ENCODE measurements around the gene COBLL1.

Gene COBLL1

GRCh38 chr2:164739966-164740365, 101.7 kb downstream of the COBLL1 start:
- Histone ChIP-seq H3K4me1 (ENCODE audit: control insufficient read depth in 1 of 2, insufficient read depth in 1 of 2, low read depth in 1 of 2, low read length in 1 of 2) (no peaks in the 10 kb centered on the region), H3K27ac (no peak overlapping the region), H3K36me3 (no peaks in the 10 kb centered on the region), H3K9me3 (no peaks in the 10 kb centered on the region), H3K27me3 (no peaks in the 10 kb centered on the region), H3K4me3 (ENCODE audit: low read depth in 1 of 2, low read length in 1 of 2) (no peak overlapping the region)
- TF ChIP-seq CTCF (IDR thresholded peaks at IDR 0.05), result no peak

DNA sequence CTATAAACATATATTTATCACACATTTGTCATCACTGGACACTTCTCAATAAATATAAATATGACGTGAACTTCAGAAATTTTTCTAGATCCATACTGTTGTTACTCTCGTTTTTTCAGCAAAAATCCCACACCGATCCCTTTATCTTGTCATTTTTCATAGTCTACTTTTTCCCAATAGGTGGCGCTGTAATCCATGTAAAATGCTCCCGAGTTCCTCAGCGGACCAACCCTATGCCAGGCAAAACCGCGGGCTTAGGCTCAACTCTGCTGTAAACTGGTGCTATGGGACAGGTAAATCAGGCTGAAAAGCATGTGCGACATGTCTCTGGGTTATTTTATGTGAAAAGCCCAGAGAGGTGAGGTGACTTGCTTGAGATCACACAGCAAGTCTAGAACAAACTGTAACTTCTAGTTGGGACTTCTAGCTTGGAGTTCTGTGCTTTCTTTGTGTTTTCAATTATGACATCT, 104.0 kb downstream of the COBLL1 start:
- Histone ChIP-seq H3K4me1 (ENCODE audit: control insufficient read depth in 1 of 2, insufficient read depth in 1 of 2, low read depth in 1 of 2, low read length in 1 of 2) (no peaks in the 10 kb centered on the region), H3K36me3 (no peaks in the 10 kb centered on the region), H3K27me3 (no peaks in the 10 kb centered on the region), H3K27ac (no peak overlapping the region), H3K4me3 (ENCODE audit: low read depth in 1 of 2, low read length in 1 of 2) (no peak overlapping the region), H3K9me3 (no peaks in the 10 kb centered on the region)
- no peak for TF ChIP-seq CTCF (IDR thresholded peaks at IDR 0.05)

DNA sequence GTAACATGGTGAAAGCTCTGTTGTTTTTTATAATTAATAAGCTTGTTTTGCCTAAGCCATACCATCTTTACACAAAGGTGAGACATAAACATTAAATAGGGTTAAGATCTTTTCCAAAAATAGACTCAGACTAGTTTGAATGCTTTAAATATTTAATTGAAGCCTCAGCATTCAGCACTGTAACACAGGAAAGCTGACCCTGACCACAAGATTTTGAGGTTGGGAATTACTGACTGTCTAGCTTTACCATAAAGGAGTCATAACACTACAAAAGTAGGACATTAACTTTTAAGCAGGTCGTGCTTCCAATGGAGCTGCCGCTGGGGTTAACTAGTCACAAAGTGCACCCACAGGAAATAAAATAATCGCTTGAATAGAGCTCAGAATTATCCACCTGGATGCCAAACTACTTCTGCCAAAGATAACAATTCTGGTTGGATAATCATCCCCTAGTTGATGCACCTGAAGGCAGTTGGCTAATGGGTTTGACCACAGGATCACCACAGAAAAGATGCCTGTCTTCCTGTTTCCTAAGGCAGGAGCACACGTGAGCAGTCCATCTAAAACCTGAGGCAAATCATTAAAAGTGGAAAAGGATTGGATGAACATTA, 106.2 kb downstream of the COBLL1 start:
- Histone ChIP-seq H3K9me3 (no peaks in the 10 kb centered on the region), H3K27me3 (no peaks in the 10 kb centered on the region), H3K27ac (no peak overlapping the region), H3K36me3 (no peaks in the 10 kb centered on the region), H3K4me1 (ENCODE audit: control insufficient read depth in 1 of 2, insufficient read depth in 1 of 2, low read depth in 1 of 2, low read length in 1 of 2) (no peaks in the 10 kb centered on the region), H3K4me3 (ENCODE audit: low read depth in 1 of 2, low read length in 1 of 2) (no peak overlapping the region)
- no peak for TF ChIP-seq CTCF (IDR thresholded peaks at IDR 0.05)

- Histone ChIP-seq H3K27ac (no peak overlapping the region), H3K36me3 (no peaks in the 10 kb centered on the region), H3K27me3 (no peaks in the 10 kb centered on the region), H3K9me3 (no peaks in the 10 kb centered on the region), H3K4me1 (ENCODE audit: control insufficient read depth in 1 of 2, insufficient read depth in 1 of 2, low read depth in 1 of 2, low read length in 1 of 2) (no peaks in the 10 kb centered on the region), H3K4me3 (ENCODE audit: low read depth in 1 of 2, low read length in 1 of 2) (no peak overlapping the region)
- no peak for TF ChIP-seq CTCF (IDR thresholded peaks at IDR 0.05)
Measured at GRCh38 chr2:164734196-164734595, 107.4 kb downstream of the COBLL1 start.

GRCh38 chr2:164725542-164725941, 116.1 kb downstream of the COBLL1 start:
- no peaks in the 10 kb centered on the region for H3K27me3 ChIP-seq
- no peak for TF ChIP-seq CTCF (IDR thresholded peaks at IDR 0.05)

More at GRCh38 chr2:164725542-164725941, 116.1 kb downstream of the COBLL1 start:
- Histone ChIP-seq H3K9me3 (no peaks in the 10 kb centered on the region), H3K27ac (no peak overlapping the region), H3K36me3 (no peaks in the 10 kb centered on the region), H3K4me1 (ENCODE audit: control insufficient read depth in 1 of 2, insufficient read depth in 1 of 2, low read depth in 1 of 2, low read length in 1 of 2) (no peaks in the 10 kb centered on the region), H3K4me3 (ENCODE audit: low read depth in 1 of 2, low read length in 1 of 2) (no peak overlapping the region)

Measured in neutrophil (primary cell).